HG02981 (cell line): ENCODE measurements around the gene FZD10.

Experiments
- ATAC-seq: cut with Tn5 transposase; IDR thresholded peaks from one replicate; pipeline ENCODE4 v1.9.1; 2021; ENCODE audit warnings: mild to moderate bottlenecking, moderate library complexity; ENCODE audit not compliant: unreplicated experiment

FZD10 gene

DNA sequence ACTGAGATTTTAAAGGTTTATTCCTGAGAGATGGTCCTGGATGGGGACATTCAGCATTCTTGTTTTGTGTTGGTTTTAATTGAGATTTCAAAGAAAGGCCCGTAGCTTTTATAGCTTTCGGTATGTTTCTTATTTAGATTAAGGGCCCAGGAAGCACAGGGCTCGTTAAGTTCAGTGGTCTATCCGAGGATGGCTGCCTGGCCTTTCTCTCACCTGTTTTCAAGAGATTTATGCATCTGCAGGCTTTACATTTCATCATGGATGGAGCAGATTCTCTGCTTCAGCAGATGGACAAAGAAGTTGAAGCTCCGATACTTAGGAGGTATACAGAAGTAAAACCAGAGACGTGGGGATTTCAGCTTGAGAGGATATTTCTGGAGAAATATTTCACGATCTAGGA lies 16.0 kb downstream of the FZD10 start:
- no peak for ATAC-seq

DNA sequence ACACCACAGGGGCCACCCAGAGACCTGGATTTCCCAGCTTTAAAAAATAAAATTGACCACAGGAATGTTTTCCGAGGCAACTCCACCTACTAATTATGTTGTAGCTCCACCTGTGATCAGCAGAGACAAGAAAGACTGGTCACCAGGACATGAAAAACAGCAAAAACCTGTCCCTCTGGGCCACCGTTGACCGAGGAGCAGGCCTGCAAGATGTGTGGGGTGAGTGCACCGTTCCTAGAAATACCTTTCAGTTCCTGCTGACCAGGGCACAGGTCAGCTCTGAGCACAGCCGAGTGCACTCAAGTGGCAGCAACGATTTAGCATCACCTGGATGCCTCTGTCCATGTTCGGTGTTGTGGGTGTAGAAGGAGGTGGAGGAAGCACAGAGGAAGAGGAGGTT lies 16.9 kb downstream of the FZD10 start:
- no peak for ATAC-seq

DNA sequence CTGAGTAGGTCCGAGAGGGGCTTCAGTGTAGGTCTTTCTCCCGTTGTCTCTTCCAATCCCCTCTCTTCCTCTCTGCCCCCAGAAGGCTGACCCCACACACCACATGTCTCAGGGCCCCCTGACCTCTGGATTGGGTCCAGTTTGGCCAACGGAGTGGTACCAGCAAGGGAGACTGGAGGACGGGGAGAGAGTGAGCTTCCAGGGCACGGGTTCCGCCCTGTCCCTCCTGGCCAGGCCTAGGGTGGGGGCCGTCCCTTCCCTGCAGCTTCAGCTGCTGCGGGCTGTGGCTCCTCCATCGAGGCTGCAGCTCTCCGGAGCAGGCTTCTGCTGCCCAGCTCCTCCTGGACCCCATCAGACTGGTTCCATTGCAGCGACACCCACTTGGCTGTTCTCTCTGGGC lies 17.4 kb downstream of the FZD10 start:
- ATAC-seq: no peak

DNA sequence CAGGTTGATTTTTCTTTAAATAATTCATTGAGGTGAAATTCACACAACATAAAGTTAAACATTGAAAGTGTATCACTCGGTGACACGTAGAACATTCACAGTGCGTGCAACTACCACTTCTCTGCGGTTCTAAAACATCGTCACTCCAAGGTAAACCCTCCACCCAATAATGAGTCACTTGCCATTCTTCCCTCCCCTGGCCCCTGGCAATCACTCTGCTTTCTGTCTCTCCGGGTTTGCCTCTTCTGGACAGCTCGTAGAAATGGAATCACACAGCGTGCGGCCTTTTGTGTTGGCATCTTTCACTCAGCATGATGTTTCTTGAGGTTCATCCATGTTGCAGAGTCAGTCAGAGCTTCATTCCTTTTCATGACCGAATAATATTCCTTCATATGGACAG lies 18.9 kb downstream of the FZD10 start:
- ATAC-seq: no peak

DNA sequence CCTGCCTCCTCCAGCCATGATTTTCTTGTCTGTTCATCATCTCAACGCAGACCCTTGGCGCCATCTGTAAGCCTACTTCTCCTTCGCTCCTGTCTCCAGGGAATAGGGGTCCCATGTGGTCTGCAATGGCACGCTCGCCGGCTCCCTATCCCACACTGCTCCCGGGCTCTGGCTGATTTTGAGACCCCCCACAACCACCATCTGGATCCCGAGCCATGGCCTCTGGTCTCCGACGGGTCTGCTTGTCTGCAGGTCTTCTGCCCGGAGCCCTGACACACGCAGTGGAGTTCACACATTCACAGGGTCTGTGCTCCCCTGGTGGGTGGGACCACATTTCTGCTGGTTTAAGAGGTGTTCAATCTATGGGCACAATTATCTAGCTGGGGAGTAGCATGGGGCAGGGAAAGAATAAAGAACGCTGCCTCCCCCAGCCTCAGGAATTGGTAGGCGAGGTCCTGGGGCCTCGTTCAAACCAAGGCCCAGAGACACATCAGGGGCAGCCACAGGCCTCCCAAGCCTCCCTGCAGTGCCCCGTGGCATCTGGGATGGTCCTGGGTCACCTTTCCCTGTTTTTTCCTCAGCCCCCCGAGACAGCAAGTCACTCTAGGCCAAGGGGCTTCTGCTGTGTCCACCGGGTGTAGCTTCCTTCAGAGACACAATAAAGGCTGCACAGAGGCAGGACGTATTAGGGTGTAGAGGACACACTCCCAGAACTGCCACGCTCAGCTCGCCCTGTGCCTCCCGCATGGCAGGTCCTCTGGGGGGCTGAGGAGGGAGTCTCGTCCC lies 21.5 kb downstream of the FZD10 start:
- no peak for ATAC-seq

- ATAC-seq: no peak
These were observed 22.3 kb downstream of the FZD10 start for GRCh38 chr12:130184404-130185090.

GRCh38 chr12:130185455-130186391 lies 23.5 kb downstream of the FZD10 start:
- ATAC-seq: no peak

- no peak for ATAC-seq
These were observed 24.5 kb downstream of the FZD10 start for GRCh38 chr12:130186651-130187268.

DNA sequence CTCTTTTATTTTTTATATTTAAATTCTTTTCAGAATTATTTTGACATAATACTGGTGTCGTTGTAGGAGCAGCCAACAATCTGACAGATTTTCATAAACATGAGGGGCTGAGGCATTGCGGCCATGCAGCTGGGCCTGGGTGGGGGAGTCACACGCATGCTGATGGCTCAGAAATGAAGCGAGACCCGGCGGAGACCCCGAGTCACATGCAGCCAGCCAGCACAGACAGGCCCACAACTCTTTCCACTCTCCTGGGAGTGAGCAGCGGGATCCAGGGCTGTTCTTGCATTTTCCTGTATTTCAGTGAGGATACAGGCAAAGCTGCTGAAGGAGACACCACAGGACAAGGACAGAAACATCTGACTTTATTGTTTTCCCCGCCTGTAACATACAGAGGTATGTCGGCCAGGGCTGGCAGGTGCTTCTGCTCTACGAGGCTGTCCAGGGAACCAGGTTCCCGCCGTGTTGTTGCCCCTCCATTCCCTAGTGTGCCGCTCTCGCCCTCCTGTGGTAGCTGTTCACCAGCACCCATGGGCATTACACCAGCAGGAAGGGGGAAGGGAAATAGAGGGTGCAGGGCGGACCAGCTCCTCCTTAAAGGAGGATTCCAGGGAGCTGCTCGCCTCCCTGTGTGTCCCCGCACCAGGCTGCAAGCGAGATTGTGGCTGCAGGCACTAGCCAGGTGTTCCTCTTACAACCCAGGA lies 30.5 kb downstream of the FZD10 start:
- ATAC-seq: no peak

DNA sequence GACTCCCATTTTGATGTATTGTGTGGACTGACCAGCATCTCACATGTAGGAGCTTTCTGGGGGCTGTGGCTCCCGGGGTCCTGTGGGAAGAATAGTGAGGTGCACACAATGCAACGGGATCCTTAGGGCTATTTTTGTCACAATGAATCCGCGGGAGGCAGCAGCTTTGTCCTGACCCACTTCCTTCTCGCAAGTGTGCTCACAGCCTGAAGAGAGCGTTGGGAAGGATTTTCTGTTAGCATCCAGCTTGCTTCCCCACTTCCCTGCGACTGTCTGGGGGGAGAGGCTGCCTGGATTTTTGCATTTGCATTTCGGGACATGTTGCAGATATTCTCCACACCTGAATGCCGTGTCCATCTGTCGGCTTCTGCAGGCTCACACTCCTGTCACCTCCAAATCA lies 31.9 kb downstream of the FZD10 start:
- no peak for ATAC-seq

DNA sequence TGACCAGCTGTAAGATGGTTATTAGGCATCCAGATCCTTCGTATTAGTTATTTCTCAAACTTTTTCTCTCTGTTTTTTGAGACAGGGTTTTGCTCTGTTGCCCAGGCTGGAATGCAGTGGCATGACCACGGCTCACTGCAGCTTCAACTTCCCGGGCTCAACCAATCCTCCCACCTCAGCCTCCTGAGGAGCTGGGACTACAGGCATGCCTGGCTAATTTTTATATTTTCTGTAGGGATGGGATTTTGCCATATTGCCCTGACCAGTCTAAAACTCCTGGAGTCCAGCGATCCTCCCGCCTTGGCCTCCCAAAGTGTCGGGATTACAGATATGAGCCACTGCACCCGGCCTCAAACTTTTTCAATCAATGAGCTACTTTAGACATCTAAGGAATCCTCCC lies 33.1 kb downstream of the FZD10 start:
- ATAC-seq: no peak

DNA sequence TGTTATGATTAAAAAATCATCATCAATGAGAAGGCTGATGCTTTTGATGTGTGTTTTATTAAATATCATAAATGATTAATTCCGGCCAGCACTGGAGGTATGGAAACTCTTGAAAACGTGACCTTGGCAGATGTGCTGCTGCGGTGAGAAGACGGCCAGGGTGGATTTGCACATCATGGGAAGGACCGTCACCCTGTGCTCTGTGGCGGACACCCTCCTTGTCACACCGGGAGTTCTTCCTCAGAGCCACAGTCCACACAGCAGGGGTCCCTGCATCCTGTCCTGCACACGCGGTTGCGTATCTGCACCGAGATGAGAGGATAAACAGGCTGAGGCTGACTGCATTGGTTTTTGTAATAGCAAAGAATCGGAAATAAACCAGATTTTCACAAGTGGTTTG lies 33.5 kb downstream of the FZD10 start:
- no peak for ATAC-seq

DNA sequence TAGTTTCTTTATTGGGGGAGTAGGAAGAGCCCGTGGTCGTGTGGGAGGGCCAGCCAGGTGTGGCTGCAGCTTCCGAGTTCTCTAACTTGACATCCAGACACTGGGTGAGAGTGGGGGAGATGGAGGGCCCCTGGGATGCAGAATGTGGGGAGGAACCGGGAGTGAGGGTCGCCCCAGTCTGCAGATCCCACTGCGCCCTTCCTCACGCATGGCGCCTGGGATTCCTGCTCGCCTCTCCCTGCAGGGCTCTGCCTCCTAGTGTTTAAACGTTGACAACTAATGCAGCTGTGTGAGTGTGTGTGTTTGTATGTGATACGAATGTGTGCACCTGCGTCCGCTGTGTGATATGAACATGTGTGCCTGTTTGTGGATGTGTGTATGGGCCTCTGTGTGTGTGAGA lies 34.6 kb downstream of the FZD10 start:
- ATAC-seq: no peak

DNA sequence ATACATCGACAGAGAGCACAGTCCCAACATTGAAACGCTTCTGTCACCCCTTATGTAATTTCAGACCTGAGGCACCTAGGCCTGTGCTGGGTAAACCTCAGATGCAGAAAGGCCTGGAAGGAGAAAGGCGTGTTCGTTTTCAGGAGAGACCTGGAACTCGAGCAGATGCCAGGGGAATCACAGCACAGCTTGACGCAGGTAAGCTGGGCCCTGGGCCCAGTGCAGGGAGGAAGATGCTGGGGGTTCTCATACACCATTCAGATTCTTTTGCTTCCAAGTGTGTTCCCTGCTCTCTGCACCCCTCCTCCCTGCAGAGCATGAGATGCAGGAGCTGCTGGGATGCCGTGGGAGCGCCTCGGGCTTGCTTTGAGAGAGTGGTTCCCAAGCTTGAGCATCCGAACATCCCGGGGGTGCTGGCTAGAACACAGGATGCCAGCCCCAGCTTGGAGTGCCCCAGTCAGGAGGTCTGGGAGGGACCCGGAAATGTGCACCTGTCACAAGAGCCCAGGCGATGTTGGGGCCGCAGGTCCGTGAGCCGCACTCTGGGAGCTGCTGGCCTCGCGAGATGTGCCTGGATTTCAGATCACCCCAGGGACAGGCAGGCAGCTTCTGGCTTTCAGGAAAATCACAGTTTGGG lies 35.9 kb downstream of the FZD10 start:
- ATAC-seq: no peak

DNA sequence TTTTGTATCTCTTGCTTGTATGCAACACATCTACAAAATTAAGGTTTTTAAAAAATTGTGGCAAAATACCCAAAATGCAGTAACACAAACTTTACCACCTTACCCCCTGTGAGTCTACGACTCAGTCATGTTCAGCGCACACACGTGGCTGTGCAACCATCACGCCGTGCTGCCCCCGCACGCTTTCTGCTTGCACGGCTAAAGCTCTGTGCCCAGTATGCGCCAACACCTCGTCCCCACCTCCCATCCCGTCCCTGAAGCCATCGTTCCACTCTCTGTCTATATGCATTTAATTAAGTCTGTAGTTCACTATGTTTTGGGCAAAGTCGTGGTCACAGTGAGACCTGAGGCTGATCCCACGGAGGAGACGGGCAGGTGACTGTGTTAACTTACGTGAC lies 36.4 kb downstream of the FZD10 start:
- no peak for ATAC-seq

- ATAC-seq: no peak
These were observed 37.5 kb downstream of the FZD10 start for GRCh38 chr12:130199581-130200390.

DNA sequence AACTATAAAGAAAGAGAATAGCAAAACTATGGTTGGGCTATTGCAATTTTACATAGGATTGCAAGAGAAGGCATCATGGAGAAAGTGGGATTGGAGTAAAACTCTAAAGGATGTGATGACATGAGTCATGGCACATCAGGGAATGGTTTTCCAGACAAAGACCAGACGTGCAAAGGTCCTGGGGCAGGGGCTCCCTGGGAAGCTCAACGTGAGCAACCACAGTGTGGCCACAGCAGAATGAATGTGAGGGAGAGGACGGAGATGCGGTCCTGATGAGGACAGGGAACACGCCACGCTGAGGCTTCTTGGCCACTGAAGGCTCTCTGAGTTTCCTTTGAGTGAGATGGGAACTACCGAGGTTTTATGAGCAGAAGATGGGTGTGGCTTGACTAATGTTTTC lies 38.2 kb downstream of the FZD10 start:
- ATAC-seq: no peak

GRCh38 chr12:130201037-130201436 lies 38.8 kb downstream of the FZD10 start:
- ATAC-seq: no peak

DNA sequence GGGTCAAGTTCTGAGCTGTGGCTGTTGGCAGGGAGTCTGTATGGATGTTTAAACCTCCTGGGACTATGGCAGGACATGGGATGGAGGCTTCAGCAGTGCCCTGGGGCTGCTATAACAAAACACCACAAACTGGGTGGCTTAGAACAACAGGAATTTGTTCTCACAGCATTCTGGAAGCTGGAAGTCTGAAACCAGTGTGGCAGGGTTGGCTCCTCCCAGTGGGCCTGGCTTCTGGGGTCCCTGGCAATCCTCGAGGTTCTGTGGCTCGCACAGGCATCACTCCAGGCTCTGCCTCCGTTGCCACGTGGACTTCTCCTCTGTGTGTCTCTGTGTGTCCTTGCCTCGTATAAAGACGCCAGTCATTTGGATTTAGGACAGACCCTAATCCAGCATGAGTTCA lies 39.9 kb downstream of the FZD10 start:
- no peak for ATAC-seq
